ENCODE data around the gene HYLS1.
"Not testable (repeated sequence)": the region's sequence is repeated elsewhere in the genome, so short reads cannot be mapped to it uniquely, and the experiment has no call there.

HYLS1 gene

DNA sequence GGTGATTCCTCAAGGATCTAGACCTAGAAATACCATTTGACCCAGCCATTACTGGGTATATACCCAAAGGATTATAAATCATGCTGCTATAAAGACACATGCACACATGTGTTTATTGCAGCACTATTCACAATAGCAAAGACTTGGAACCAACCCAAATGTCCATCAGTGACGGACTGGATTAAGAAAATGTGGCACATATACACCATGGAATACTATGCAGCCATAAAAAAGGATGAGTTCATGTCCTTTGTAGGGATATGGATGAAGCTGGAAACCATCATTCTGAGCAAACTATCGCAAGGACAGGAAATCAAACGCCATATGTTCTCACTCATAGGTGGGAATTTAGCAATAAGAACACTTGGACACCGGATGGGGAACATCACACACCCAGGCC is 22.1 kb upstream of the HYLS1 start:
- not testable (repeated sequence) for H3K9me3 ChIP-seq (ENCODE audit: control insufficient read depth, insufficient read depth, low read length); H3F3A ChIP-seq (ENCODE audit: control insufficient read depth, insufficient read depth); H3K27ac ChIP-seq (ENCODE audit: low read depth, low read length); H3K36me3 ChIP-seq (ENCODE audit: control insufficient read depth, low read length); H3K4me1 ChIP-seq (ENCODE audit: control insufficient read depth, low read length); H3K79me2 ChIP-seq (ENCODE audit: control insufficient read depth, low read length); H3K4me2 ChIP-seq (ENCODE audit: low read length); H3K27me3 ChIP-seq (ENCODE audit: control insufficient read depth, low read length); H4K20me1 ChIP-seq (ENCODE audit: control insufficient read depth, insufficient read depth, low read depth, low read length); H3K9me2 ChIP-seq (replicated peaks; ENCODE audit: control insufficient read depth, low read length); H3K4me3 ChIP-seq (ENCODE audit: low read length)

DNA sequence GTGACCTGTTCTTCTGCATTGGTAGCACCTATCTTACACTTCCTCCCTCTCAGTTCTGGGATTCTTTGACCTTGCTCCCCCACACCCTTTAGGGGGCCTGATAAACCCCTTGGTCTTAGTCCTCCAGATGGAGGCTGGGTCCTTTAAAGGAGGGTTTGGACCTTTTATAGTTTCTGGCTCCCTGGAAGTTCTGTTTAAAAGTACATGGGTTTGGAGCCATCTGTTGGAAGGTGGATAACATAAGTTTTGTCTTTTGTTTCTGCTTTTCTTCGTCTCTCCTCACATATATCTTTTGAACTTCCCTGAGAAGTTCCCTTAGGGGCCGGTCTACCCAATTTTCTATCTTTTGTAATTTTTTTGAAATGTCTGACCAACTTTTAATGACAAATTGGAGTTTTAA is 17.9 kb upstream of the HYLS1 start:
- Histone ChIP-seq H3K4me3 (ENCODE audit: low read length) (no peak overlapping the region), H3K79me2 (ENCODE audit: control insufficient read depth, low read length) (no peaks in the 10 kb centered on the region), H3K4me2 (ENCODE audit: low read length) (no peak overlapping the region), H4K20me1 (ENCODE audit: control insufficient read depth, insufficient read depth, low read depth, low read length) (no peaks in the 10 kb centered on the region), H3F3A (ENCODE audit: control insufficient read depth, insufficient read depth) (no peaks in the 10 kb centered on the region), H3K9me3 (ENCODE audit: control insufficient read depth, insufficient read depth, low read length) (no peaks in the 10 kb centered on the region), H3K4me1 (ENCODE audit: control insufficient read depth, low read length) (peaks cover 7% of the 10 kb centered on the region), H3K27me3 (ENCODE audit: control insufficient read depth, low read length) (no peaks in the 10 kb centered on the region), H3K9me2 (replicated peaks; ENCODE audit: control insufficient read depth, low read length) (no peaks in the 10 kb centered on the region), H3K27ac (ENCODE audit: low read depth, low read length) (no peak overlapping the region), H3K36me3 (ENCODE audit: control insufficient read depth, low read length) (no peaks in the 10 kb centered on the region)
- no peak for TF ChIP-seq EZH2phosphoT487 (IDR thresholded peaks at IDR 0.05; ENCODE audit: borderline replicate concordance, low read length)
- TF ChIP-seq, protein P1, sequence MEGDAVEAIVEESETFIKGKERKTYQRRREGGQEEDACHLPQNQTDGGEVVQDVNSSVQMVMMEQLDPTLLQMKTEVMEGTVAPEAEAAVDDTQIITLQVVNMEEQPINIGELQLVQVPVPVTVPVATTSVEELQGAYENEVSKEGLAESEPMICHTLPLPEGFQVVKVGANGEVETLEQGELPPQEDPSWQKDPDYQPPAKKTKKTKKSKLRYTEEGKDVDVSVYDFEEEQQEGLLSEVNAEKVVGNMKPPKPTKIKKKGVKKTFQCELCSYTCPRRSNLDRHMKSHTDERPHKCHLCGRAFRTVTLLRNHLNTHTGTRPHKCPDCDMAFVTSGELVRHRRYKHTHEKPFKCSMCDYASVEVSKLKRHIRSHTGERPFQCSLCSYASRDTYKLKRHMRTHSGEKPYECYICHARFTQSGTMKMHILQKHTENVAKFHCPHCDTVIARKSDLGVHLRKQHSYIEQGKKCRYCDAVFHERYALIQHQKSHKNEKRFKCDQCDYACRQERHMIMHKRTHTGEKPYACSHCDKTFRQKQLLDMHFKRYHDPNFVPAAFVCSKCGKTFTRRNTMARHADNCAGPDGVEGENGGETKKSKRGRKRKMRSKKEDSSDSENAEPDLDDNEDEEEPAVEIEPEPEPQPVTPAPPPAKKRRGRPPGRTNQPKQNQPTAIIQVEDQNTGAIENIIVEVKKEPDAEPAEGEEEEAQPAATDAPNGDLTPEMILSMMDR (IDR thresholded peaks at IDR 0.05; ENCODE audit: low read depth, low read length, poor library complexity, severe bottlenecking), result no peak

GRCh38 chr11:125871391-125872137 is 15.9 kb upstream of the HYLS1 start:
- H3K4me1 ChIP-seq (ENCODE audit: control insufficient read depth, low read length), result peaks cover 7% of the 10 kb centered on the region
- no peak overlapping the region for H3K27ac ChIP-seq (ENCODE audit: low read depth, low read length)
- H3K4me2 ChIP-seq (ENCODE audit: low read length), result no peak overlapping the region
- H4K20me1 ChIP-seq (ENCODE audit: control insufficient read depth, insufficient read depth, low read depth, low read length), result no peaks in the 10 kb centered on the region
- no peaks in the 10 kb centered on the region for H3K79me2 ChIP-seq (ENCODE audit: control insufficient read depth, low read length)
- no peaks in the 10 kb centered on the region for H3K9me2 ChIP-seq (replicated peaks; ENCODE audit: control insufficient read depth, low read length)
- no peak for TF ChIP-seq EZH2phosphoT487 (IDR thresholded peaks at IDR 0.05; ENCODE audit: borderline replicate concordance, low read length)
- TF ChIP-seq, protein P1 (IDR thresholded peaks at IDR 0.05; ENCODE audit: low read depth, low read length, poor library complexity, severe bottlenecking), result peak; percentile 74
- H3K36me3 ChIP-seq (ENCODE audit: control insufficient read depth, low read length), result no peaks in the 10 kb centered on the region
- no peak overlapping the region for H3K4me3 ChIP-seq (ENCODE audit: low read length)
- peaks cover 2% of the 10 kb centered on the region; the same call in 1 of the 2 replicates for H3K27me3 ChIP-seq (ENCODE audit: control insufficient read depth, low read length)
- H3F3A ChIP-seq (ENCODE audit: control insufficient read depth, insufficient read depth), result no peaks in the 10 kb centered on the region
- H3K9me3 ChIP-seq (ENCODE audit: control insufficient read depth, insufficient read depth, low read length), result no peaks in the 10 kb centered on the region

DNA sequence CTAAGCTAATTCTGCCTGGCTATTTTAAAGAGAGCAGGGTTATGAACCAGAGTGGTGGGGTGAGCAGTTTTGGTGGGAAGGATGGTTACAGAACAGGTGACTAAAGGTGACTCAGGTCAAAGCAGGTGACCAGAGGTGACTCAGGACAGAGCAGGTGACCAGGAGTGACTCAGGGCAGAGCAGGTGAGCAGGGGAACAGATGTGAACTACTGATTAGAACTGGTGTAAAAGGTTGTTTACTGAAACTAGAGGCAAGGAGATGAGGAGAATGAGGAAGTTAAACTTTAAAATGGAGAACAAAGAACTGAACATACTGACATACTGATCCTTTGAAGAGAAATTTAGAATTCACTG is 15.4 kb upstream of the HYLS1 start:
- H3K4me2 ChIP-seq (ENCODE audit: low read length), result no peak overlapping the region
- H3K4me3 ChIP-seq (ENCODE audit: low read length), result no peak overlapping the region
- H3K79me2 ChIP-seq (ENCODE audit: control insufficient read depth, low read length), result no peaks in the 10 kb centered on the region

More for the DNA sequence above, 15.4 kb upstream of the HYLS1 start:
- H3K9me3 ChIP-seq (ENCODE audit: control insufficient read depth, insufficient read depth, low read length), result no peaks in the 10 kb centered on the region
- H4K20me1 ChIP-seq (ENCODE audit: control insufficient read depth, insufficient read depth, low read depth, low read length), result no peaks in the 10 kb centered on the region
- peaks cover 7% of the 10 kb centered on the region for H3K4me1 ChIP-seq (ENCODE audit: control insufficient read depth, low read length)
- TF ChIP-seq, protein P1 (IDR thresholded peaks at IDR 0.05; ENCODE audit: low read depth, low read length, poor library complexity, severe bottlenecking), result no peak
- TF ChIP-seq EZH2phosphoT487 (IDR thresholded peaks at IDR 0.05; ENCODE audit: borderline replicate concordance, low read length), result no peak
- peaks cover 2% of the 10 kb centered on the region; the same call in 1 of the 2 replicates for H3K27me3 ChIP-seq (ENCODE audit: control insufficient read depth, low read length)
- H3F3A ChIP-seq (ENCODE audit: control insufficient read depth, insufficient read depth), result no peaks in the 10 kb centered on the region
- H3K27ac ChIP-seq (ENCODE audit: low read depth, low read length), result no peak overlapping the region
- no peaks in the 10 kb centered on the region for H3K9me2 ChIP-seq (replicated peaks; ENCODE audit: control insufficient read depth, low read length)
- H3K36me3 ChIP-seq (ENCODE audit: control insufficient read depth, low read length), result no peaks in the 10 kb centered on the region

All from DOHH2 (cell line).